H1 (cell line): Measurements from ENCODE around the gene TNNT3. TPM values are rescaled to one million over a fixed set of nuclear protein-coding genes. Genes with fewer than 3 reads are reported as not detected.

Experiments
- CTCF ChIA-PET: fragments of 300-600 bp; sonication (Branson Sonifier 250); formaldehyde crosslinking; loops from one replicate; lab custom pipeline; 2021; ENCODE audit not compliant: partially characterized antibody; lab: Charles Lee
- POLR2A ChIA-PET: fragments of 300-600 bp; sonication (Branson Sonifier 250); formaldehyde crosslinking; loops from one replicate; lab custom pipeline; 2021; ENCODE audit warnings: inconsistent platforms; ENCODE audit not compliant: partially characterized antibody; lab: Charles Lee
- DNase-seq, 2 experiments: peaks; one replicate each; pipeline versions ENCODE4 v3.0.0 to v3.0.0-alpha.2; 2010 to 2022; ENCODE audit warnings: low spot score in 2 of 2, low read depth in 1 of 2, mixed read lengths in 1 of 2
- FAIRE-seq: peaks from 2 replicates; lab custom pipeline; 2011; peaks lifted over from hg19 to GRCh38; lab: Jason Lieb, UNC
- H2AFZ ChIP-seq: 2 replicates; pipeline ENCODE4 v1.8.1; 2012; ENCODE audit warnings: low read length, inconsistent platforms
- H2AK5ac ChIP-seq: 2 replicates; pipeline ENCODE4 v1.6.1; 2013; ENCODE audit warnings: low read depth, low read length
- H2BK120ac ChIP-seq: replicated peaks from 2 replicates; pipeline ENCODE3; 2013; ENCODE audit warnings: low read depth, low read length, inconsistent platforms
- H2BK12ac ChIP-seq: 2 replicates; pipeline ENCODE4 v1.6.1; 2013; ENCODE audit warnings: low read depth, low read length
- H2BK15ac ChIP-seq: 2 replicates; pipeline ENCODE4 v1.6.1; 2013; ENCODE audit warnings: low read length
- H2BK20ac ChIP-seq: 2 replicates; pipeline ENCODE4 v1.6.1; 2013; ENCODE audit warnings: low read length
- H2BK5ac ChIP-seq: 2 replicates; pipeline ENCODE4 v1.6.1; 2013; ENCODE audit warnings: low read depth, low read length
- H3K14ac ChIP-seq: 2 replicates; pipeline ENCODE4 v1.6.1; 2013; ENCODE audit warnings: inconsistent platforms; ENCODE audit not compliant: insufficient read length
- H3K18ac ChIP-seq: 2 replicates; pipeline ENCODE4 v1.6.1; 2013; ENCODE audit warnings: low read length; ENCODE audit errors: extremely low read depth
- H3K23ac ChIP-seq: 2 replicates; pipeline ENCODE4 v1.6.1; 2013; ENCODE audit warnings: inconsistent platforms; ENCODE audit not compliant: insufficient read length
- H3K23me2 ChIP-seq: 2 replicates; pipeline ENCODE4 v1.6.1; 2013; ENCODE audit warnings: low read depth, low read length
- H3K27ac ChIP-seq: 2 replicates; pipeline ENCODE4 v1.6.1; 2011; ENCODE audit warnings: low read depth, low read length, inconsistent platforms
- H3K27me3 ChIP-seq, 4 experiments: replicated peaks in 1 of 4; 1 replicate in 1 of 4; 2 replicates in 3 of 4; pipeline versions ENCODE4 v1.6.1 to v1.8.1; 2011 to 2013; ENCODE audit warnings: low read length in 3 of 4, mild to moderate bottlenecking in 3 of 4, inconsistent platforms in 2 of 4, mixed read lengths in 2 of 4, moderate library complexity in 1 of 4; ENCODE audit not compliant: control insufficient read depth in 3 of 4, insufficient read depth in 3 of 4; ENCODE audit errors: extremely low read depth in 1 of 4
- H3K36me3 ChIP-seq, 4 experiments: 2 replicates each; pipeline versions ENCODE4 v1.6.1 to v1.8.1; 2011 to 2013; ENCODE audit warnings: mild to moderate bottlenecking in 4 of 4, low read length in 3 of 4, moderate library complexity in 2 of 4, control low read depth in 1 of 4, inconsistent platforms in 1 of 4; ENCODE audit not compliant: insufficient read depth in 4 of 4, control insufficient read depth in 2 of 4
- H3K4ac ChIP-seq: replicated peaks from 2 replicates; pipeline ENCODE3; 2013; ENCODE audit warnings: low read length, low read depth, mixed read lengths, inconsistent platforms; ENCODE audit not compliant: insufficient read length
- H3K4me1 ChIP-seq, 4 experiments: replicated peaks in 1 of 4; 1 replicate in 1 of 4; 2 replicates in 3 of 4; pipeline versions ENCODE4 v1.6.1 to v1.8.1; 2011 to 2013; ENCODE audit warnings: low read length in 3 of 4, inconsistent platforms in 2 of 4, mixed read lengths in 1 of 4; ENCODE audit not compliant: insufficient read depth in 4 of 4, control insufficient read depth in 3 of 4
- H3K4me2 ChIP-seq, 2 experiments: 2 replicates each; pipeline versions ENCODE4 v1.6.1 to v1.8.1; 2011 to 2013; ENCODE audit warnings: low read depth in 2 of 2, low read length in 2 of 2, control low read depth in 1 of 2, inconsistent platforms in 1 of 2, mild to moderate bottlenecking in 1 of 2; ENCODE audit not compliant: insufficient read depth in 1 of 2
- H3K4me3 ChIP-seq, 4 experiments: fragments of 200-600, 300-600 bp in 1 of 4; sonication (generic), shearing (Covaris generic), sonication (Bioruptor Twin) in 1 of 4; 2 replicates each; pipeline versions ENCODE4 v1.5.1 to v1.8.1; 2011 to 2016; ENCODE audit warnings: low read length in 4 of 4, low read depth in 3 of 4, control low read depth in 2 of 4, inconsistent platforms in 2 of 4, mild to moderate bottlenecking in 2 of 4, mixed read lengths in 1 of 4, moderate library complexity in 1 of 4; ENCODE audit not compliant: insufficient read depth in 2 of 4; ENCODE audit errors: extremely low read depth in 1 of 4
- H3K56ac ChIP-seq: replicated peaks from 2 replicates; pipeline ENCODE3; 2013; ENCODE audit warnings: low read depth, mild to moderate bottlenecking, mixed read lengths, low read length, inconsistent platforms; ENCODE audit not compliant: insufficient read length
- H3K79me1 ChIP-seq: 2 replicates; pipeline ENCODE4 v1.6.1; 2013; ENCODE audit warnings: low read depth, low read length, control low read depth
- H3K79me2 ChIP-seq, 2 experiments: 2 replicates each; pipeline versions ENCODE4 v1.6.1 to v1.8.1; 2012 to 2013; ENCODE audit warnings: low read length in 2 of 2, mild to moderate bottlenecking in 2 of 2, inconsistent platforms in 1 of 2; ENCODE audit not compliant: insufficient read depth in 2 of 2, control insufficient read depth in 1 of 2
- H3K9ac ChIP-seq, 4 experiments: replicated peaks in 1 of 4; 1 replicate in 1 of 4; 2 replicates in 3 of 4; pipeline versions ENCODE4 v1.6.1 to v1.8.1; 2011 to 2013; ENCODE audit warnings: low read depth in 3 of 4, low read length in 3 of 4, control low read depth in 2 of 4, mild to moderate bottlenecking in 2 of 4, moderate library complexity in 2 of 4, inconsistent platforms in 1 of 4; ENCODE audit errors: extremely low read depth in 1 of 4
- H3K9me3 ChIP-seq, 2 experiments: 2 replicates each; pipeline versions ENCODE4 v1.6.1 to v1.8.1; 2012 to 2013; ENCODE audit warnings: mild to moderate bottlenecking in 2 of 2, moderate library complexity in 2 of 2, control low read depth in 1 of 2, inconsistent platforms in 1 of 2, low read depth in 1 of 2, low read length in 1 of 2, mixed read lengths in 1 of 2; ENCODE audit not compliant: insufficient read depth in 2 of 2
- H4K20me1 ChIP-seq, 2 experiments: replicated peaks in 1 of 2; 2 replicates each; pipeline versions ENCODE3 to v1.8.1; 2011 to 2013; ENCODE audit warnings: inconsistent platforms in 2 of 2, low read length in 2 of 2, mild to moderate bottlenecking in 1 of 2; ENCODE audit not compliant: insufficient read depth in 2 of 2, control insufficient read depth in 1 of 2
- H4K5ac ChIP-seq: 2 replicates; pipeline ENCODE4 v1.6.1; 2013; ENCODE audit warnings: low read length, low read depth, mixed read lengths, inconsistent platforms; ENCODE audit not compliant: insufficient read length
- H4K8ac ChIP-seq: 2 replicates; pipeline ENCODE4 v1.8.0; 2013; ENCODE audit warnings: mild to moderate bottlenecking, moderate library complexity, low read length, inconsistent platforms; ENCODE audit not compliant: insufficient read depth; ENCODE audit errors: extremely low read depth
- H4K91ac ChIP-seq: replicated peaks from 2 replicates; pipeline ENCODE3; 2013; ENCODE audit warnings: low read length, mixed read lengths, inconsistent platforms; ENCODE audit not compliant: insufficient read length
- ASH2L ChIP-seq: fragments of 200-600, 300-600 bp; sonication (generic); IDR thresholded peaks from one replicate; pipeline ENCODE4 v1.7.1; 2017; ENCODE audit warnings: low read length
- CEBPB ChIP-seq: IDR thresholded peaks from 2 replicates; pipeline ENCODE4 v1.6.1; 2012; ENCODE audit warnings: low read depth, low read length
- HDAC6 ChIP-seq: IDR thresholded peaks from one replicate; pipeline ENCODE4 v1.7.1; 2012; ENCODE audit warnings: low read depth, mild to moderate bottlenecking, inconsistent platforms, low read length, moderate library complexity
- JUND ChIP-seq: IDR thresholded peaks from 2 replicates; pipeline ENCODE4 v1.6.1; 2011; ENCODE audit warnings: mild to moderate bottlenecking, improper control_type of control experiment, low read length
- KDM4A ChIP-seq: IDR thresholded peaks from one replicate; pipeline ENCODE4 v1.7.1; 2012; ENCODE audit warnings: low read depth, mild to moderate bottlenecking, moderate library complexity, low read length, inconsistent platforms; ENCODE audit not compliant: severe bottlenecking
- NRF1 ChIP-seq: IDR thresholded peaks from 2 replicates; pipeline ENCODE4 v1.6.1; 2011; ENCODE audit warnings: mild to moderate bottlenecking, low read depth, low read length, improper control_type of control experiment
- POU5F1 ChIP-seq: IDR thresholded peaks from 2 replicates; pipeline ENCODE4 v1.6.1; 2011; ENCODE audit warnings: low read depth, mild to moderate bottlenecking, low read length, moderate library complexity
- SIRT6 ChIP-seq: IDR thresholded peaks from one replicate; pipeline ENCODE4 v1.7.1; 2012; ENCODE audit warnings: low read length, inconsistent platforms
- SIX5 ChIP-seq: IDR thresholded peaks from 2 replicates; pipeline ENCODE4 v1.6.1; 2011; ENCODE audit warnings: mild to moderate bottlenecking, low read depth, low read length
- SP4 ChIP-seq: IDR thresholded peaks from 2 replicates; pipeline ENCODE4 v1.6.1; 2012; ENCODE audit warnings: low read length, inconsistent platforms
- TAF1 ChIP-seq: IDR thresholded peaks from 2 replicates; pipeline ENCODE4 v1.6.1; 2011; ENCODE audit warnings: mild to moderate bottlenecking, low read depth, low read length
- USF2 ChIP-seq: IDR thresholded peaks from 2 replicates; pipeline ENCODE4 v1.6.1; 2011; ENCODE audit warnings: low read length, improper control_type of control experiment
- YY1 ChIP-seq: IDR thresholded peaks from 2 replicates; pipeline ENCODE4 v1.6.1; 2011; ENCODE audit warnings: low read depth, mild to moderate bottlenecking, low read length
- WGBS, 2 experiments: shearing (Covaris generic) in 1 of 2; methylation state at CpG; one replicate each; pipeline versions ENCODE4 v1.1.6 to v1.1.7; 2013 to 2015; ENCODE audit warnings: low lambda C conversion rate in 2 of 2, mixed read lengths in 2 of 2, inconsistent platforms in 1 of 2, low coverage in 1 of 2, missing lambda C conversion rate in 1 of 2; ENCODE audit not compliant: insufficient replicate concordance in 2 of 2, insufficient coverage in 1 of 2, insufficient read length in 1 of 2; ENCODE audit errors: extremely low coverage in 1 of 2, missing lambda C conversion rate in 1 of 2; 5-methylcytosine and 5-hydroxymethylcytosine counted together
- polyA plus RNA-seq, 7 experiments: library from polyadenylated mRNA; depleted of rRNA in 3 of 7; stranded (reverse) in 5 of 7; unstranded in 2 of 7; fragments of >200 nt in 5 of 7; fragments of 200-250 nt in 2 of 7; gene quantifications; 1 replicate in 5 of 7; 2 replicates in 1 of 7; 4 replicates in 1 of 7; pipeline versions ENCODE4 v1.2.1 to v1.2.3, GENCODE V29; 2011 to 2013; ENCODE audit warnings: missing spikeins in 2 of 7, mixed read lengths in 2 of 7
- total RNA-seq: library from RNA; stranded (reverse); fragmentation: NEBNext Ultra II Directional; extraction: Animal tissue kit (Norgen Biotek cat#: 25700); gene quantifications from 2 replicates; pipeline ENCODE4 v1.2.1, GENCODE V29; 2021
- TF ChIP-seq, protein P1 (sequence below): IDR thresholded peaks from 2 replicates; pipeline ENCODE4 v1.6.1; 2011; ENCODE audit warnings: low read depth, mild to moderate bottlenecking, low read length; ENCODE audit not compliant: insufficient read depth

Gene TNNT3
- total and polyA plus RNA-seq, 2 of the 8 experiments (the other 6 are each of a cell fraction or from before 2014, with no cell fraction given), result not detected

- Histone ChIP-seq H2AK5ac (no peak overlapping the region), H3K79me2 (no peaks in the 10 kb centered on the region), H2BK5ac (no peak overlapping the region), H2BK120ac (no peak overlapping the region), H4K91ac (no peak overlapping the region), H2BK12ac (no peak overlapping the region), H3K23ac (no peak overlapping the region), H4K5ac (no peak overlapping the region), H3K4ac (no peak overlapping the region), H2BK20ac (no peak overlapping the region), H3K27me3 (no peaks in the 10 kb centered on the region; a peak in 1 of 7 replicates), H3K36me3 (no peaks in the 10 kb centered on the region), H3K18ac (no peak overlapping the region), H3K23me2 (peaks cover 15% of the 10 kb centered on the region; the same call in 1 of the 2 replicates), H3K9ac (no peak overlapping the region), H3K4me2 (no peak overlapping the region), H3K9me3 (no peaks in the 10 kb centered on the region), H3K27ac (no peak overlapping the region), H3K56ac (no peak overlapping the region), H4K8ac (no peak overlapping the region), H3K4me3 (no peak overlapping the region), H3K4me1 (no peaks in the 10 kb centered on the region), H2AFZ (no peak overlapping the region), H3K79me1 (no peaks in the 10 kb centered on the region), H2BK15ac (no peak overlapping the region), H4K20me1 (peaks cover 0 to 4% of the 10 kb centered on the region in 2 experiments), H3K14ac (no peak overlapping the region)
- FAIRE-seq (no peak), DNase-seq (no peak)
- WGBS, 2 experiments, result 83% methylated on average over 10 of the region's 10 CpGs; no CpG with 5 or more reads in 1 of the 2 experiments
- ChIA-PET CTCF (interaction anchor here (0.8 to 3.4 kb wide), 9 partner anchors 9 to 259 kb away, joined by 3 to 10 read pairs (median 3); no protein-coding TSS in a partner anchor), POLR2A (interaction anchor here (0.5 to 0.7 kb wide), 2 partner anchors 277 to 757 kb away, joined by 3 to 4 read pairs; no protein-coding TSS in a partner anchor)
- TF ChIP-seq SIX5, result no peak
- TF ChIP-seq YY1, result no peak
- no peak for TF ChIP-seq TAF1
- TF ChIP-seq NRF1, result no peak
- TF ChIP-seq SP4, result no peak
- TF ChIP-seq USF2, result no peak
- TF ChIP-seq, protein P1, sequence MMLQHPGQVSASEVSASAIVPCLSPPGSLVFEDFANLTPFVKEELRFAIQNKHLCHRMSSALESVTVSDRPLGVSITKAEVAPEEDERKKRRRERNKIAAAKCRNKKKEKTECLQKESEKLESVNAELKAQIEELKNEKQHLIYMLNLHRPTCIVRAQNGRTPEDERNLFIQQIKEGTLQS, result no peak
- no peak for TF ChIP-seq HDAC6
- no peak for TF ChIP-seq ASH2L
- TF ChIP-seq JUND, result no peak
- no peak for TF ChIP-seq CEBPB
- TF ChIP-seq KDM4A, result no peak
- TF ChIP-seq SIRT6, result no peak
- no peak for TF ChIP-seq POU5F1
Observed at GRCh38 chr11:1896468-1896867, 23.0 kb upstream of the TNNT3 start.
